NCI-H69 (cell line): ENCODE measurements around the gene NHLRC2.

Experiments used
- DNase-seq: peaks from one replicate; lab custom pipeline; 2025; lab: John Stamatoyannopoulos, UW

Gene NHLRC2

DNA sequence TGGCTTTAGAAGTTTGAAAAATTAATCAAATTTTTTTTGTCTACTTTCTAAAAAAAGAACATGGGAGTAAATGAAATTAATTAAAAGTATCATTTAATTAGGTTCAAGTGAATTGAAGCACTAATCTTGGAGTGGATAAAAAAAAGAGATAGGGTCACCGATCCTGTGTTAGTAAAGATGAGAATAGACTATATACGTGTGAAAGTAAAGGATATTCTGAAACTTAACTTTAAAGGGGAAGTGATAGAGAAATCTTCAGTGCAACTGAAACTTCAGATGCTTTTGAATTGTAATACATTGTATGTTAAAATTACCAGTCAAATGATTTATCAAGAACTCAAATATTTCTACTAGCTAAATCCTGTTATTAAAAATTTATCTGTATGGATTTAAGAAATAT lies 4.8 kb downstream of the NHLRC2 start:
- DNase-seq: no peak

DNA sequence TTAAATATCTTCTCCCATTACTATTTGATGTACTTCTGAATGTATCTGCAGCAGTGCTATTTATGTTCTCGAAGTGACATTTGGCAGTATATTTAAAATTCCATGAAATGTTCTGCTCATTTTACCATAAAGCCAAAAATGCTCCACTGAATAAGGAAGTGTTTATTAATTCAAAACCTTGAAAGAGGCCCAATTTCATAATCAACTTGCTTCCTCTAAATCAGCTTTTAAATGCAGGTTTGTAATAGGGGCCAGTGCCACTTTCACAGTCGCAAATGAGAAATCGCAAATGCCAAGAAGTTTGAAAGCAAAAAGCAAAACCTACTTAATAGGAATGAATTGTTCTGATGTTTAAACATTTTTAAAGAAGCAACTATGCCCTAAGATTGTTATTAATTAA lies 11.4 kb downstream of the NHLRC2 start:
- DNase-seq: no peak

GRCh38 chr10:113866551-113867394 lies 12.3 kb downstream of the NHLRC2 start:
- DNase-seq: peak; percentile 15

DNA sequence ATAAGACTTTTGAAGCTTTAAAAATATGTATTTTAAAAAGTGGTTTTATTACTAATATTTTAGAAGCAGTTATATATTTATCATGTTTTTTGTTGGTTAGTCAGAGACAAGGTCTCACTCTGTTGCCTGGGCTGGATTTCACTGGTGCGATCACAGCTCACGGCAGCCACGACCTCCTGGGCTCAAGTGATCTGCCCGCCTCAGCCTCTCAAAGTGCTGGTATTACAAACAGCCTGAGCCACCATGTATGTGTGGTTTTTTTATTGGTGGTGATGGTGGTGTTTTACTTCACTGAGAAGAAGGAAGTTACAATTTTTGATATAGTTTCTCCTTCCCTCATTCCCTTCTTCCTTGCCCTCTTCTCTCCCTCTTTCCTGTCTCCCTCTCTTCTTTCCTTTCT lies 13.4 kb downstream of the NHLRC2 start:
- no peak for DNase-seq

GRCh38 chr10:113869789-113870188 lies 15.3 kb downstream of the NHLRC2 start:
- DNase-seq: no peak

DNA sequence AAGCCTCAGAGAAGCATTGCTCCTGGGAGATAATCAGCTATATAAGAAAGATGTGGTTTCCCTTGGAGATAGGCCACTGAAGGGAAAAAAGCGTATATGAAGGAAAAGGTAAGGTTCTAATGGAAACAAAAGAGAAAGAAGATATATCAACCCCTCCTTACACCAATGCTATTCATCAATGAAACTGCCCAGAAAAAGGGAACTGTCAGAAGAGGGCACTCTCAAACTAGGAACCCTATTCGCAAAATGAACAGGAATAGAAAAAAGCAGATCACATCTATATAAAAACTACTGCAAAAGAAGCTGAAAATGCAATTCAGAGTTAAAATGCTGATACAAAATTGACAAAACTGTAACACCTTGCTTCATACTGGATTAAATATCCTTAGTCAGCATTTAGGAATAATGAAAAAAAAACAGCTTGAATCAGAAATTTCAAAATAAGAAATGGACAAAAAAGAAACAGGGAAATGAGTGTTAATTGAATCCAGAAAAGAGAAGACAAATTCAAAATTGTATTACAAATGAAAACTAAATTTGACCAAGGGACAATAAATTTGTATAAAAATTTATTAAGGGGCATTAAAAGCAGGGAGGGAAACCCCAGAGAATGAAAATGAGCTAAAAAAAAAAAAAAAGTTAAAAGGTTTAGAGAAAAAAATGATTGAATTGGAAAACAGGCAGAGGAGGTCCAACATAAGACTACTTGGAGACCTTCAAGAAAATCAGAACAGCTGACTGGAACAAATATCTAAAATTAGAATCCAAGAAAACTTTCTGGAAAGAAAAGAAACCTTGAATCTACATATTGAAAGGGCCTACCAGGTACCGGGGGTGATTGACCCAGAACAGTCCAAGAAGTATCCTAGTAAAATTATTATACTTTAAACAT lies 17.9 kb downstream of the NHLRC2 start:
- no peak for DNase-seq

GRCh38 chr10:113875212-113875611 lies 20.8 kb downstream of the NHLRC2 start:
- no peak for DNase-seq

- no peak for DNase-seq
Observed at GRCh38 chr10:113876461-113876860, 22.0 kb downstream of the NHLRC2 start.

GRCh38 chr10:113879691-113880090 lies 25.2 kb downstream of the NHLRC2 start:
- DNase-seq: no peak

DNA sequence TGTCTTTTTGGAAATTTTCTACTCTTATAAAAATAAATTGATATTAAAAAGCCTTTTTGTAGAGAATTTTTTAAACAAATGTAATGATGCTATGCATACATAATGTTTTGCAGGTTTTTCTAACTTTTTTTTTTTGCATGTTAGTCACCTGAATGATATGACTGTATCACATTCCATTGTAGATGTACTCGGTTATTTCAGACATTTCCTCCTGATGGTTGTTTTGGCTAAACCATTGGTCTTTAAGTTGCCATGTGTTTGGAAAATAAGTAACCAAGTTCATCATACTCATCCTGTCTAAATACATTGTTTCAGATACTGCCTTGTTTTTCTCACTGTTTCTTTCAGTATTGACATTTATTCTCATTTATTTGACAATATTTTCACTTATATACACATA lies 25.8 kb downstream of the NHLRC2 start:
- no peak for DNase-seq

GRCh38 chr10:113882240-113882639 lies 27.8 kb downstream of the NHLRC2 start:
- no peak for DNase-seq

GRCh38 chr10:113889911-113890310 lies 35.5 kb downstream of the NHLRC2 start:
- DNase-seq: no peak

DNA sequence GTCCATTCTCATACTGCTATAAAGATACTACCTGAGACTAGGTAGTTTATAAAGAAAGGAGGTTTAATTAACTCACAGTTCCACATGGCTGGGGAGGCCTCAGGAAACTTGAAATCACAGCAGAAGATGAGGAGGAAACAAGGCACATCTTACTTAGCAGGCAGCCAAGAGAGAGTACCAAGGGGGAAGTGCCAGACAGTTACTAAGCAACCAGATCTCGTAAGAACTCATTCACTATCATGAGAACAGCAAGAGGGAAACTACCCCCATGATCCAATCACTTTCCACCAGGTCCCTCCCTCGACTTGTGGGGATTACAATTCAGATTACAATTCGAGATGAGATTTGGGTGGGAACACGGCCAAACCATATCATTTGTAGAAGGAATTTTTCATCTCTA lies 36.3 kb downstream of the NHLRC2 start:
- DNase-seq: no peak

- DNase-seq: peak; percentile 1
Observed at GRCh38 chr10:113891476-113891875, 37.0 kb downstream of the NHLRC2 start.

- no peak for DNase-seq
Observed at GRCh38 chr10:113893570-113893969, 39.1 kb downstream of the NHLRC2 start.

- no peak for DNase-seq
Observed at GRCh38 chr10:113894581-113894980, 40.1 kb downstream of the NHLRC2 start.

GRCh38 chr10:113895018-113895417 lies 40.6 kb downstream of the NHLRC2 start:
- no peak for DNase-seq

DNA sequence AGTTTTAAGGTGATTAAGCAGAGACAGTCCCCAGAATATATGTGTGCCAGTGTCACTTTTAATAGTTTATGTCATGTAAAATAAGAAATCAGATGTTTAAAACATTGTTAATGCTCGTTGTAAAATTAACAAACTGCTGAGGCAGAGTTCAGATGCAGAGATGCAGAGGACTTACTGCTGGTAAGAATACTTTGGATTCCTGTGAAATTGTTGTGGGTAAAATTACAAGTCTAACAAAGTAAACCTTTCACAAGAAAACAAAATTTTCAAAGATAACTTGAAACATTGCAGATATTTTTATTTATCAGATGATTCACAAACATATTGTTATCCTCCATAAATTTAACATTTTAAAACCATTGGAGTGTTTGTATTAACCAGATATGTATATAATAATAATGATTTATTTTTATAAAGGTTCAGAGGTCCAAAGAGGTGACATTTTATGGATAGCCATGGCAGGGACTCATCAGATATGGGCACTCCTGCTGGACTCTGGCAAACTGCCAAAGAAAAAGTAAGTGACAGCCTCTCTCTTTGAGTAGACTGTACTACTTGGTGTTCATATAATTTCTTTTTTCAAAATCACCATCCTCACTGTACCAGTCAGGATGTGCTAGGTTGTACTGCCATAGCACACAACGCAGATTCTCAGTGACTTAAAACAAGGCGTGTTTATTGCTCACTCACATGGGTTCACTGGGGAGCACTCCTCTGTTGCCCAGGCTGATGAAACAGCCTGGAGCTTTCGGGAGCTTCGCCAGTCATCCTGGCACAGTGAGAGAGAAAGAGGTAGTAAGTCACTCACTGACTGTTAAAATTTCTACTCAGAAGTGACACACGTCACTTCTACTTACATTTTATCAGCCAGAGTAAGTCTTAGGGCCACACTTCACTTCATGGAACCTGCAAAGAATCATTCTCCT lies 43.5 kb downstream of the NHLRC2 start:
- DNase-seq: no peak

DNA sequence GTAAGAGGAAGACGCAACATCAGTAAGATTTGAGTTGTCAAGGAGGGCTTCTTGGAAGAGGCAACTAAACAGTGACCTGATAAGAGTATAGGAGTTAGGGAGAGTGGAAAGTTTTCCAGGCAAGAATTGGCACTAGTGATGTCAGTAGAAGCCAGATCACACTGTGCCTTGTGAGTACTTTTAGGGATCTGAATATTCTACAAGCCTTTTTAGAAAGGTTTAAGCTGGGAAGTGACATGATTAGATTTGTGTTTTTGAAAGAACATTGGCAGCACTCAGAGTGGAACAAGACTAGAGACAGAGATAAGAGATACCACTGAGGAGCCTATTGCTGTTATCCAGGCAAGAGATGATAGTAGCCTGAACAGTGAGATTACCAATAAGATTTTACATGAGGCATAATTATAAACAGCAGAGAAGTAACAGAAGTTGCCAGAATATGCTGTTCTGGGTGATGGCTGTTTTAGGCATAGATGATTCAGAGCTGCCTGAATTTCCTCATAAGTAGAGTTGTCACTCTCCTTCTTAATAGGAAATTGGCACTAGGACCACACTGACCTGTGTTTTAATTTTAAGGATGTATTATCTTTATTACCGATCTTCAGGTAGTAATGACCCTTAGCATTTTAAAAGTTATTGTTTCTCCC lies 45.6 kb downstream of the NHLRC2 start:
- DNase-seq: no peak

DNA sequence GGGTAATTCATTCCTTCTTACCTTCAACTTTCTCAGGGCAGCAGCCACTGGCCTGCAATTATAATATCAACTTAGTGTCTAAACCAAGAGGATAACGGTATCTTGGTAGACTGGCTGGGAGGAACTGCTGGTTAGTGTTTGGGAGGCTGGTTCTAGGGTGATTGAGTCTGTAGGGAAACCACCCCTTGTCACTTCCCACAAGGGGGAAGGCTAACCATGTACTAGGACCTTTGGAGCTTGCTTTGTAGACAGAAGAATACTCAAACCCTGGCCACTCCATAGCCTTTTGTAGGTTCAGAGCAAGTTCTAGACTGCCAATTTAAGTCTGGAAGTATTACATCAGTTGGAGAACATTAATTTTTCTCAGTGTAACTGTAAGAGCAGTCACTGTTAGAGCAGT lies 51.3 kb downstream of the NHLRC2 start:
- DNase-seq: no peak

- DNase-seq: no peak
Observed at GRCh38 chr10:113907166-113907565, 52.7 kb downstream of the NHLRC2 start.

GRCh38 chr10:113908236-113908635 lies 53.8 kb downstream of the NHLRC2 start:
- DNase-seq: no peak
